Astrocyte (in vitro differentiated cells and primary cell): ENCODE data around the gene CLCA2. TPM values are rescaled to one million over a fixed set of nuclear protein-coding genes. Genes with fewer than 3 reads are reported as not detected.

ENCODE experiments used
- DNase-seq: peaks from one replicate; pipeline ENCODE4 v3.0.0-alpha.2; 2010; ENCODE audit warnings: low read depth
- FAIRE-seq: peaks from 2 replicates; lab custom pipeline; 2011; peaks lifted over from hg19 to GRCh38; lab: Jason Lieb, UNC
- H2AFZ ChIP-seq: 2 replicates; pipeline ENCODE4 v1.6.0; 2012; ENCODE audit warnings: low read depth, low read length, inconsistent platforms
- H3K27ac ChIP-seq: 2 replicates; pipeline ENCODE4 v1.5.1; 2011; ENCODE audit warnings: low read depth, low read length, inconsistent platforms
- H3K27me3 ChIP-seq: 2 replicates; pipeline ENCODE4 v1.6.0; 2011; ENCODE audit warnings: low read length, inconsistent platforms; ENCODE audit not compliant: insufficient read depth
- H3K36me3 ChIP-seq: 2 replicates; pipeline ENCODE4 v1.5.1; 2011; ENCODE audit warnings: low read length, inconsistent platforms; ENCODE audit not compliant: insufficient read depth
- H3K4me1 ChIP-seq: 2 replicates; pipeline ENCODE4 v1.5.1; 2011; ENCODE audit warnings: low read length, inconsistent platforms; ENCODE audit not compliant: insufficient read depth
- H3K4me2 ChIP-seq: 2 replicates; pipeline ENCODE4 v1.6.0; 2012; ENCODE audit warnings: low read length, inconsistent platforms
- H3K4me3 ChIP-seq: 2 replicates; pipeline ENCODE4 v1.5.1; 2011; ENCODE audit warnings: low read depth, mild to moderate bottlenecking, low read length, inconsistent platforms; ENCODE audit not compliant: insufficient read depth
- H3K79me2 ChIP-seq: 2 replicates; pipeline ENCODE4 v1.6.0; 2012; ENCODE audit warnings: mild to moderate bottlenecking, low read length, inconsistent platforms; ENCODE audit not compliant: insufficient read depth
- H3K9ac ChIP-seq: 2 replicates; pipeline ENCODE4 v1.6.0; 2012; ENCODE audit warnings: mild to moderate bottlenecking, low read length, inconsistent platforms
- H3K9me3 ChIP-seq: 2 replicates; pipeline ENCODE4 v1.5.1; 2012; ENCODE audit warnings: low read depth, mild to moderate bottlenecking, low read length, inconsistent platforms; ENCODE audit not compliant: insufficient read depth
- H4K20me1 ChIP-seq: 2 replicates; pipeline ENCODE4 v1.6.0; 2012; ENCODE audit warnings: low read length, inconsistent platforms; ENCODE audit not compliant: insufficient read depth
- H3K27ac Mint-ChIP-seq: one replicate; pipeline ENCODE4 v1.8.0; 2021; ENCODE audit warnings: mild to moderate bottlenecking, mixed read lengths; ENCODE audit not compliant: unreplicated experiment
- H3K27me3 Mint-ChIP-seq: one replicate; pipeline ENCODE4 v1.8.0; 2021; ENCODE audit warnings: low read depth, mixed read lengths; ENCODE audit not compliant: unreplicated experiment
- H3K36me3 Mint-ChIP-seq: one replicate; pipeline ENCODE4 v1.8.0; 2021; ENCODE audit warnings: low read depth, mixed read lengths; ENCODE audit not compliant: unreplicated experiment
- H3K4me1 Mint-ChIP-seq: one replicate; pipeline ENCODE4 v1.8.0; 2021; ENCODE audit warnings: low read depth, mixed read lengths; ENCODE audit not compliant: unreplicated experiment
- H3K4me3 Mint-ChIP-seq: one replicate; pipeline ENCODE4 v1.8.0; 2021; ENCODE audit warnings: mild to moderate bottlenecking, moderate library complexity, mixed read lengths; ENCODE audit not compliant: unreplicated experiment
- H3K9me3 Mint-ChIP-seq: one replicate; pipeline ENCODE4 v1.8.0; 2021; ENCODE audit warnings: mild to moderate bottlenecking, mixed read lengths; ENCODE audit not compliant: unreplicated experiment
- EZH2 ChIP-seq: IDR thresholded peaks from 2 replicates; pipeline ENCODE4 v1.6.1; 2012; ENCODE audit warnings: mild to moderate bottlenecking, low read length, inconsistent platforms; ENCODE audit not compliant: insufficient read depth
- total RNA-seq: library from RNA; stranded (reverse); gene quantifications from 2 replicates; pipeline ENCODE4 v1.2.1, GENCODE V29; 2021
- TF ChIP-seq, protein P1 (sequence below): IDR thresholded peaks from 2 replicates; pipeline ENCODE4 v1.5.1; 2011; ENCODE audit warnings: low read depth, mild to moderate bottlenecking, inconsistent platforms, low read length, moderate library complexity; ENCODE audit not compliant: insufficient read depth

Gene CLCA2
- total RNA-seq, 1 donor from 2014 or later = 0.77 TPM

DNA sequence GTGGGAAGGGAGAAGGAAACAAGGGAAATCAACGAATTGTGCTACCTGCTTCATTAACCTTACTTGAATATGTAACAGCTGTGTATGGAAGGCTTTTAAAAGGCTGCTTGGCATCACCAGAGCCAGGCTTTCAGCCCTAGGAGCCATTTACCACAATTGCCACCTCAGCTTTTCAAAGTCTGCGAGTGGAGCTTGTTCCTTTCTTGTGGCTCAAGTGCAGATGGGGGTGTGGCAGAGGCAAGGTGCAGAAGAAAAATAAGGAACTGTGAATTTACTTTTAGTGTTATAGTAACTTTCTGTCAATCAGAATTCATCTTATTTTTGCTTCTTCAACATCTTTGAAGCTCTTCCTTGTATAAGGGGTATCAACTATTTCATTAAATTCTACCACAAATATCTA is 17.6 kb downstream of the CLCA2 start:
- FAIRE-seq (no peak), DNase-seq (no peak)
- H3K27me3 ChIP-seq = no peaks in the 10 kb centered on the region
- H3K4me2 ChIP-seq = no peak overlapping the region
- Mint-ChIP-seq H3K9me3 (no peaks in the 10 kb centered on the region), H3K27me3 (peaks cover 16% of the 10 kb centered on the region), H3K4me3 (no peak overlapping the region), H3K36me3 (no peaks in the 10 kb centered on the region), H3K4me1 (peaks cover 3% of the 10 kb centered on the region), H3K27ac (no peak overlapping the region)
- H3K9me3 ChIP-seq = no peaks in the 10 kb centered on the region
- no peaks in the 10 kb centered on the region for H3K36me3 ChIP-seq
- H3K4me3 ChIP-seq = no peak overlapping the region
- no peaks in the 10 kb centered on the region for H3K4me1 ChIP-seq
- TF ChIP-seq, protein P1, sequence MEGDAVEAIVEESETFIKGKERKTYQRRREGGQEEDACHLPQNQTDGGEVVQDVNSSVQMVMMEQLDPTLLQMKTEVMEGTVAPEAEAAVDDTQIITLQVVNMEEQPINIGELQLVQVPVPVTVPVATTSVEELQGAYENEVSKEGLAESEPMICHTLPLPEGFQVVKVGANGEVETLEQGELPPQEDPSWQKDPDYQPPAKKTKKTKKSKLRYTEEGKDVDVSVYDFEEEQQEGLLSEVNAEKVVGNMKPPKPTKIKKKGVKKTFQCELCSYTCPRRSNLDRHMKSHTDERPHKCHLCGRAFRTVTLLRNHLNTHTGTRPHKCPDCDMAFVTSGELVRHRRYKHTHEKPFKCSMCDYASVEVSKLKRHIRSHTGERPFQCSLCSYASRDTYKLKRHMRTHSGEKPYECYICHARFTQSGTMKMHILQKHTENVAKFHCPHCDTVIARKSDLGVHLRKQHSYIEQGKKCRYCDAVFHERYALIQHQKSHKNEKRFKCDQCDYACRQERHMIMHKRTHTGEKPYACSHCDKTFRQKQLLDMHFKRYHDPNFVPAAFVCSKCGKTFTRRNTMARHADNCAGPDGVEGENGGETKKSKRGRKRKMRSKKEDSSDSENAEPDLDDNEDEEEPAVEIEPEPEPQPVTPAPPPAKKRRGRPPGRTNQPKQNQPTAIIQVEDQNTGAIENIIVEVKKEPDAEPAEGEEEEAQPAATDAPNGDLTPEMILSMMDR = no peak
- TF ChIP-seq EZH2 = no peak
- H3K79me2 ChIP-seq = no peaks in the 10 kb centered on the region
- H4K20me1 ChIP-seq = no peaks in the 10 kb centered on the region
- H3K9ac ChIP-seq = no peak overlapping the region
- H3K27ac ChIP-seq = no peak overlapping the region
- H2AFZ ChIP-seq = no peak overlapping the region

DNA sequence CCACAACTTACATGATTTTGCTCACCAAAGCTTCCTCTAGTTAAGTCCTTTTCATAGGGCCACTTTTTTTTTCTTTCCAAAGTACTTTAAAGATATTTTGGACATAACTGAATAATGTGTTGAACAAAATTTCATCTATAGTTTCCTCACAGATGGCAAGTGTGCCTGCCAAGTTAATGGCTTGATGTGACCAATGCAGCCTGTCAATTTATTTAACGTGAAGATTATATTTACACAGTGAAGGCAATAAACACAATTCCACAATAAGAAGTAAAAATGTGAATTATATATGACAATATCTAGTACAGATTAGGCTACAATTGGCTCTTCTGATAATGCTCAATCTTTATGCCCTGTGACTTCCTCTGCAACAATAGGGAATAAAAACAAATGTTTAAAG is 18.0 kb downstream of the CLCA2 start:
- Histone ChIP-seq H4K20me1 (no peaks in the 10 kb centered on the region), H3K4me2 (no peak overlapping the region), H3K4me1 (no peaks in the 10 kb centered on the region), H3K79me2 (no peaks in the 10 kb centered on the region), H3K9ac (no peak overlapping the region), H3K36me3 (no peaks in the 10 kb centered on the region), H3K9me3 (no peaks in the 10 kb centered on the region), H3K4me3 (no peak overlapping the region), H2AFZ (no peak overlapping the region), H3K27me3 (no peaks in the 10 kb centered on the region), H3K27ac (no peak overlapping the region)
- Mint-ChIP-seq H3K27me3 (peaks cover 16% of the 10 kb centered on the region), H3K9me3 (no peaks in the 10 kb centered on the region), H3K4me3 (no peak overlapping the region), H3K4me1 (peaks cover 3% of the 10 kb centered on the region), H3K27ac (no peak overlapping the region), H3K36me3 (no peaks in the 10 kb centered on the region)
- TF ChIP-seq, protein P1 = no peak
- TF ChIP-seq EZH2 = no peak
- no peak for FAIRE-seq
- DNase-seq = no peak

DNA sequence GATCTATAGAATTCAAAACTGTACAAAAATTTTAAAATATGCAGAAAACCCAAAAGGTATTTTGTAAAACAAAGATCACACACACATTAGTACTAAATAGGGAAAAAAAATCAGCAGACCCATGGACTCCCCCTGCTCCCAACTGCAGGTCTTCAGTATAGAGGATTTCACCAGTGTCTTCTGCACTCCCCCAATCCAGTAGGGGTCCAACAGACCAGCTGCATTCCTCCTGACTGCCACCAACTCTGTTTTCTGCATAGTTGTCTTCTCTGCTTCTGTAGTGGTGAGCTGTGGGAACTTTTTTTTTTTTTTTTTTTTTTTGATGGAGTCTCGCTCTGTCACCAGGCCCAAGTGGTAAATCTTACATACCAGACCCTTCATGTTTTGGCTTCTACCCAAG is 21.9 kb downstream of the CLCA2 start:
- Mint-ChIP-seq H3K36me3 (no peaks in the 10 kb centered on the region), H3K4me3 (no peak overlapping the region), H3K27me3 (no peaks in the 10 kb centered on the region), H3K27ac (no peak overlapping the region), H3K9me3 (no peaks in the 10 kb centered on the region), H3K4me1 (peaks cover 3% of the 10 kb centered on the region)
- no peak for DNase-seq
- Histone ChIP-seq H3K9me3 (no peaks in the 10 kb centered on the region), H3K4me1 (no peaks in the 10 kb centered on the region), H3K27me3 (no peaks in the 10 kb centered on the region), H2AFZ (no peak overlapping the region), H3K36me3 (no peaks in the 10 kb centered on the region), H3K79me2 (no peaks in the 10 kb centered on the region), H3K4me2 (no peak overlapping the region), H3K9ac (no peak overlapping the region), H3K4me3 (no peak overlapping the region), H4K20me1 (no peaks in the 10 kb centered on the region), H3K27ac (no peak overlapping the region)
- no peak for TF ChIP-seq EZH2
- TF ChIP-seq, protein P1 = no peak
- FAIRE-seq = no peak
